Left ventricle myocardium inferior (tissue), 1 donor: ENCODE results near the gene MMD. TPM values are rescaled to one million over a fixed set of nuclear protein-coding genes. Genes with fewer than 3 reads are reported as not detected.
A peak's percentile ranks its signal among the peaks of the same experiment; 100 is the strongest.

Experiments used
- DNase-seq: peaks from one replicate; pipeline ENCODE4 v3.0.0-alpha.2; 2020
- H3K27ac ChIP-seq: fragments of 200-600 bp; replicated peaks from 2 replicates; pipeline ENCODE4 v1.8.0; 2021
- H3K27me3 ChIP-seq: fragments of 200-600 bp; 2 replicates; pipeline ENCODE4 v1.8.0; 2021; ENCODE audit warnings: low read depth
- H3K36me3 ChIP-seq: fragments of 200-600 bp; 2 replicates; pipeline ENCODE4 v1.8.0; 2021
- H3K4me1 ChIP-seq: fragments of 200-600 bp; 2 replicates; pipeline ENCODE4 v1.8.0; 2021
- H3K4me3 ChIP-seq: fragments of 200-600 bp; 2 replicates; pipeline ENCODE4 v1.8.0; 2021; ENCODE audit warnings: mild to moderate bottlenecking, moderate library complexity
- H3K9me3 ChIP-seq: fragments of 200-600 bp; replicated peaks from 2 replicates; pipeline ENCODE4 v1.8.0; 2021
- intact Hi-C: fragments of 100-400 bp; cut with micrococcal nuclease; formaldehyde crosslinking; loops from one replicate; pipeline ENCODE4 v1.11.0; 2022
- total RNA-seq: library from RNA; stranded (reverse); fragmentation: NEBNext Ultra II Directional; extraction: Animal tissue kit (Norgen Biotek cat#: 25700); gene quantifications from one replicate; pipeline ENCODE4 v1.2.1, GENCODE V29; 2021
- TF ChIP-seq, protein P1 (sequence below): fragments of 200-600 bp; IDR thresholded peaks from 2 replicates; pipeline ENCODE4 v1.8.0; 2021; ENCODE audit warnings: antibody characterized with exemption, mild to moderate bottlenecking, borderline replicate concordance
- donor health status: DM: no; HTN: yes; CAD: no; lungs with severe emphysema.

The MMD gene
- total RNA-seq, 1 donor from 2014 or later, result 9.5 TPM

DNA sequence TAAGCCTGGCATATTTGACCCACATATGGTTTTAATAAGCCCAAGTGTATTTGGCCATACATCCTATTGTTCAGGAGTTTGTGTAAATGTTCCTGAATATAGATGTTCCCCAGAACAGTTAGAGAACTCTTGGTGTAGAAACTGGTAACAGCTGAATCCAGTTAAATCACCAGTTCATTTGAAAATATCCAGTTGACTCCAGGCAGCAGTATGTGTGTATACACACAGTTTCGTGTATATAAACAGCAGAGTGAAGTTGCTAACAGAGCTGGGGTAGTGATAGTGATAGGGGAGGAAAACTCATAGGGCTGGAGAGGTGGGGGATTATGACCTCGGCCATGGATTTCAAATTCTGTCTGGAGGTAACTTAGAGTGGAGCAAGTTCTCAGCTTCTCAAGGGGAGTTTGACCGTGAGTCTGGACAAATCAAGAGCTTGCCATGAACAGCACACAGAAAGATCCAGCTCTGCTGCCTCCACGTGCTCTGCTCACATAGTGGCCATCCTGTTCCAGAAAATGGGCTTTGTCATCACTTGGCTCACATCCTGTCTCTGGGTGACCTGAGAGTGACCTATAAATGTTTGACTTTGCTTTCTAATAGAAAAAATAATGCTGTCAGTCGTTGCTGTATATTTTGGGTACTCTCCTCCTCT, 30.6 kb upstream of the MMD start:
- Histone ChIP-seq H3K27me3 (no peaks in the 10 kb centered on the region), H3K36me3 (no peaks in the 10 kb centered on the region), H3K4me1 (peaks cover 20% of the 10 kb centered on the region), H3K4me3 (no peak overlapping the region), H3K9me3 (no peaks in the 10 kb centered on the region), H3K27ac (peak overlapping the region; percentile 59)
- intact Hi-C loops, result no loop called here
- TF ChIP-seq, protein P1, sequence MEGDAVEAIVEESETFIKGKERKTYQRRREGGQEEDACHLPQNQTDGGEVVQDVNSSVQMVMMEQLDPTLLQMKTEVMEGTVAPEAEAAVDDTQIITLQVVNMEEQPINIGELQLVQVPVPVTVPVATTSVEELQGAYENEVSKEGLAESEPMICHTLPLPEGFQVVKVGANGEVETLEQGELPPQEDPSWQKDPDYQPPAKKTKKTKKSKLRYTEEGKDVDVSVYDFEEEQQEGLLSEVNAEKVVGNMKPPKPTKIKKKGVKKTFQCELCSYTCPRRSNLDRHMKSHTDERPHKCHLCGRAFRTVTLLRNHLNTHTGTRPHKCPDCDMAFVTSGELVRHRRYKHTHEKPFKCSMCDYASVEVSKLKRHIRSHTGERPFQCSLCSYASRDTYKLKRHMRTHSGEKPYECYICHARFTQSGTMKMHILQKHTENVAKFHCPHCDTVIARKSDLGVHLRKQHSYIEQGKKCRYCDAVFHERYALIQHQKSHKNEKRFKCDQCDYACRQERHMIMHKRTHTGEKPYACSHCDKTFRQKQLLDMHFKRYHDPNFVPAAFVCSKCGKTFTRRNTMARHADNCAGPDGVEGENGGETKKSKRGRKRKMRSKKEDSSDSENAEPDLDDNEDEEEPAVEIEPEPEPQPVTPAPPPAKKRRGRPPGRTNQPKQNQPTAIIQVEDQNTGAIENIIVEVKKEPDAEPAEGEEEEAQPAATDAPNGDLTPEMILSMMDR, result no peak
- no peak for DNase-seq

DNA sequence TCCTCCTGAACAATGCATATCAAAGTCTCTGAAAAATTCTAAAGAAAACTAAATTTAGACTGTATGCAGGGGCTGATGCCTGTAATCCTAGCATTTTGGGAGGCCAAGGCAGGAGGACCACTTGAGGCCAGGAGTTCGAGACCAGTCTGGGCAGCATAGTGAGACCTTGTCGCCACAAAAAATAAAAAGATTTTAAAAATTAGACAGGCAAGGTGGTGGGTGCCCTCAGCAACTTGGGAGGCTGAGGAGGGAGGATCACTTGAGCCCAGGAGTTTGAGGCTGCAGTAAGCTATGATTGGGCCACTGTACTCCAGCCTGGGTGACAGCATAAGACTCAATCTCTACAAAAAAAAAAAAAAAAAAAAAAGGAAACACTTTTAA, 30.1 kb upstream of the MMD start:
- DNase-seq, result no peak
- Histone ChIP-seq H3K4me1 (peaks cover 20% of the 10 kb centered on the region), H3K36me3 (no peaks in the 10 kb centered on the region), H3K27me3 (no peaks in the 10 kb centered on the region), H3K9me3 (no peaks in the 10 kb centered on the region), H3K27ac (no peak overlapping the region), H3K4me3 (no peak overlapping the region)
- intact Hi-C loops, result no loop called here
- TF ChIP-seq, protein P1, result no peak

DNA sequence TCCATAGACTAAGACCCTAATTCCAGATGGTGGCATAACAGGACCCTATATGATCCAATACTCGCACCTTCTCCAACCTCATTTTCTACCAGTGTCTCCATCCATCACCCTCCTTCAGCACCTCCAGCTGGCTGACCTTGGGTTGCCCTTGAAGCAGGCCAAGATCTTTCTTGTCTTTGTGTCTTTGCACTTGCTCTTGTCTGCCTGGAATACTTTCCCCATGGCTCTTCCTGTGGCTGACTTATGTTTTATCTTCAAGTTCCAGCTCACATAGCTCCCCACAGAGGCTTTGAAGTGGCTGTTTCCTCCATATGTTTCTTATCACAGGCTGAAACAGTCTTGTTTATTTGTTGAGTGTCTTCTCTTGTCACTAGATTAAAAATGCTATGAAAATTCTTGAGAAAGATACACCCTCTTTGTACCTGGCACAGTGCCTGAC, 29.6 kb upstream of the MMD start:
- no peak overlapping the region for H3K4me3 ChIP-seq
- no peak overlapping the region for H3K27ac ChIP-seq
- no peaks in the 10 kb centered on the region for H3K27me3 ChIP-seq
- TF ChIP-seq, protein P1, result no peak
- intact Hi-C loops, result no loop called here
- no peaks in the 10 kb centered on the region for H3K9me3 ChIP-seq
- no peaks in the 10 kb centered on the region for H3K36me3 ChIP-seq
- peaks cover 20% of the 10 kb centered on the region for H3K4me1 ChIP-seq
- DNase-seq, result no peak

DNA sequence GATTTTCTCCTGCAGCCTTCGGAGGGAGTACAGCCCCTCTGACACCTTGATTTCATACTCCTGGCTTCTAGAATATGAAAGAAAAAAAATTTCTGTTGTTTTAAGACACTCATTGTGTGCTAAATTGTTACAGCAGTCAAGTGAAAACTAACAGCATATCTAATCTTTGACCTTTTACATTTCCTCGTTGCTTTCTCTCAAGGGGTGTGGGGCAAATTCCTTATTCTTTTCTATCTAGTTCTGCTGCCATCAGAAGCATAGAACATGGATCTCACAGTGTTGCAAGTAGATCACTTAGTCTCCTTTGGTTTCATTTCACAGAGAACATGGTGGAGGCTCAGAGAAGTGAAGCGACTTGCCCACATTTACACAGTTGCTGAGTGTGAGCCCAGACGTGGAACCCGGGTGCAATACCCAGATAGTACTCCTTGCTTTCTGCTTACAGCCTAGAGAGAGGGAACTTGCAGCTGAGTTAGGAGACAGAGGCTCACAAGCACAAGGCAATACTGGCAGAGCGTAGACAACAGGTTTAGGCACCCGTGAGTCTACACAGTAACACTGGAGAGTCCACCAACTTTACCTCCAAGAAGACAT, 28.7 kb upstream of the MMD start:
- Histone ChIP-seq H3K27me3 (no peaks in the 10 kb centered on the region), H3K36me3 (no peaks in the 10 kb centered on the region), H3K9me3 (no peaks in the 10 kb centered on the region), H3K27ac (no peak overlapping the region), H3K4me1 (peaks cover 20% of the 10 kb centered on the region), H3K4me3 (no peak overlapping the region)
- intact Hi-C loops, result no loop called here
- DNase-seq, result no peak
- TF ChIP-seq, protein P1, result no peak

DNA sequence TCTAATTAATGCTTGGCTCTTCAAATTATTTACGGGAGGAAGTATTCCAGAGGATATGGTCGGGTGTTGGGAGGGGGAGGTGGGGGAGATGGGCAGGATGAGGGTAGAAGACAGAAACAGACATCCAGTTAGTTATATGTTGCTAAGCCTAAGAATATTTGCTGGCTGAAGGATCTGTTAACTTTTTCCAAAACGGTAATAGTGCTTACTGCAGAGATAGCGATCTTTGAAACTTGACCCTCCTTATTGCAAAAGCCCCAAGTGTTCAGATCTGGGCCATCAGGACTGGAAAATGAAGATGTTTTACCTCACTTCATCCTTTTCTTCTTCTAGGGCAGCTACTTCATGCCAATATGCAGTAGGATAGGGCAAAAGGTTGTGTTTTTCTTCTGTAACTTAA, 27.0 kb upstream of the MMD start:
- H3K4me1 ChIP-seq, result peaks cover 20% of the 10 kb centered on the region
- DNase-seq, result no peak
- H3K27ac ChIP-seq, result no peak overlapping the region
- H3K4me3 ChIP-seq, result no peak overlapping the region
- H3K36me3 ChIP-seq, result no peaks in the 10 kb centered on the region
- intact Hi-C loops, result no loop called here
- no peaks in the 10 kb centered on the region for H3K9me3 ChIP-seq
- TF ChIP-seq, protein P1, result no peak
- no peaks in the 10 kb centered on the region for H3K27me3 ChIP-seq
